Gastrocnemius medialis (tissue), 4 donors: ENCODE measurements around the gene ADAMTS8. TPM values are rescaled to one million over a fixed set of nuclear protein-coding genes. Genes with fewer than 3 reads are reported as not detected.
A peak's percentile ranks its signal among the peaks of the same experiment; 100 is the strongest.
"Not testable (repeated sequence)": the region's sequence is repeated elsewhere in the genome, so short reads cannot be mapped to it uniquely, and the experiment has no call there.

ENCODE experiments used
- ATAC-seq, 2 donors: fragments of 150-250 bp; one replicate each; pipeline ENCODE4 v1.9.1; 2016
- DNase-seq, 2 donors: peaks; one replicate each; pipeline ENCODE4 v3.0.0-alpha.2; 2019
- H3K27ac ChIP-seq, 4 donors: fragments of 200-600 bp; sonication (generic); 1 replicate in 1 of 4; 2 replicates in 3 of 4; pipeline ENCODE4 v1.5.1; 2016 to 2018; ENCODE audit warnings: mild to moderate bottlenecking in 2 of 4, moderate library complexity in 1 of 4
- H3K27me3 ChIP-seq, 3 donors: fragments of 200-600 bp; sonication (generic) in 2 of 3; 1 replicate in 1 of 3; 2 replicates in 2 of 3; pipeline versions ENCODE4 v1.5.1 to v1.6.0; 2016 to 2019; ENCODE audit warnings: mild to moderate bottlenecking in 1 of 3, moderate library complexity in 1 of 3
- H3K36me3 ChIP-seq, 2 donors: fragments of 200-600 bp; sonication (generic) in 1 of 2; one replicate each; pipeline ENCODE4 v1.5.1; 2017 to 2018
- H3K4me1 ChIP-seq, 2 donors: fragments of 200-600 bp; sonication (generic) in 1 of 2; one replicate each; pipeline ENCODE4 v1.5.1; 2016 to 2017; ENCODE audit warnings: mild to moderate bottlenecking in 2 of 2
- H3K4me3 ChIP-seq, 4 donors: fragments of 200-600 bp; sonication (generic) in 3 of 4; 1 replicate in 1 of 4; 2 replicates in 3 of 4; pipeline ENCODE4 v1.5.1; 2016 to 2019; ENCODE audit warnings: mild to moderate bottlenecking in 2 of 4
- H3K9me3 ChIP-seq, 3 donors: fragments of 200-600 bp; sonication (generic) in 2 of 3; 1 replicate in 1 of 3; 2 replicates in 2 of 3; pipeline ENCODE4 v1.5.1; 2016 to 2019
- CTCF ChIP-seq, 5 experiments: fragments of 450-650 bp in 3 of 5; fragments of 200-600 bp in 2 of 5; sonication (generic) in 2 of 5; IDR thresholded peaks in 4 of 5; conservative IDR thresholded peaks in 1 of 5; 1 replicate in 4 of 5; 2 replicates in 1 of 5; pipeline ENCODE4 v1.5.1; 2016 to 2019; ENCODE audit warnings: antibody characterized with exemption in 5 of 5, mild to moderate bottlenecking in 3 of 5, moderate library complexity in 3 of 5
- POLR2A ChIP-seq, 2 donors: fragments of 450-650 bp; IDR thresholded peaks; one replicate each; pipeline ENCODE4 v1.6.1; 2017; ENCODE audit warnings: antibody characterized with exemption in 2 of 2, mild to moderate bottlenecking in 2 of 2, moderate library complexity in 2 of 2
- in situ Hi-C, 4 donors: fragments of 200-750 bp; cut with MboI; loops; one replicate each; pipeline versions ENCODE4 v1.15.0 to v1.8.0; 2017; ENCODE audit warnings: low sequenced_read_pairs in 4 of 4
- intact Hi-C: fragments of 100-400 bp; cut with DNase I; formaldehyde crosslinking; loops from one replicate; pipeline ENCODE4 v1.15.1; 2023; ENCODE audit warnings: low total_unique reads
- total RNA-seq, 4 donors: library from RNA; depleted of rRNA; stranded (reverse); fragments of >200 nt; gene quantifications; one replicate each; pipeline versions ENCODE4 v1.1.0 to v1.2.3, GENCODE V29; 2016

ADAMTS8 gene
- total RNA-seq, 4 donors from 2014 or later: 0.26 to 0.46 (median 0.29) TPM; not detected in 1

GRCh38 chr11:130442737-130443136 lies 14.3 kb upstream of the ADAMTS8 start:
- Histone ChIP-seq H3K9me3 (no peaks in the 10 kb centered on the region), H3K36me3 (no peaks in the 10 kb centered on the region), H3K27me3 (no peaks in the 10 kb centered on the region), H3K4me1 (no peaks in the 10 kb centered on the region), H3K4me3 (no peak overlapping the region), H3K27ac (peak overlapping the region in 3 of 4 donors; percentile 11 to 43 (median 14))
- DNase-seq (peak in 1 of 2 donors; percentile 18), ATAC-seq (peak; percentile 56 to 87)
- TF ChIP-seq POLR2A (IDR thresholded peaks at IDR 0.05) (no peak), CTCF (IDR thresholded peaks at IDR 0.05 in 4 of 5, conservative IDR thresholded peaks at IDR 0.05 in 1 of 5) (no peak)
- in situ Hi-C loops (loop anchor here in 2 of 4 donors (10.0 to 25.0 kb wide), 2 partner anchors 220 to 232 kb away; no protein-coding TSS in a partner anchor), intact Hi-C loops (loop anchor here (1.0 kb wide), 1 partner anchor 39 kb away; no protein-coding TSS in a partner anchor)

- H3K27me3 ChIP-seq: no peaks in the 10 kb centered on the region
- no peak overlapping the region for H3K27ac ChIP-seq
- no peaks in the 10 kb centered on the region for H3K9me3 ChIP-seq
- no peak overlapping the region for H3K4me3 ChIP-seq
- in situ Hi-C loops: loop anchor here in 2 of 4 donors (10.0 to 25.0 kb wide), 2 partner anchors 221 to 233 kb away; no protein-coding TSS in a partner anchor
- intact Hi-C loops: loop anchor here (1.0 kb wide), 1 partner anchor 38 kb away; no protein-coding TSS in a partner anchor
- TF ChIP-seq POLR2A (IDR thresholded peaks at IDR 0.05) (no peak), CTCF (IDR thresholded peaks at IDR 0.05 in 4 of 5, conservative IDR thresholded peaks at IDR 0.05 in 1 of 5) (no peak)
- no peaks in the 10 kb centered on the region for H3K36me3 ChIP-seq
- no peaks in the 10 kb centered on the region for H3K4me1 ChIP-seq
- DNase-seq (no peak), ATAC-seq (no peak)
Measured at GRCh38 chr11:130441719-130442118, 13.3 kb upstream of the ADAMTS8 start.

- H3K4me3 ChIP-seq: no peak overlapping the region
- H3K27me3 ChIP-seq: no peaks in the 10 kb centered on the region
- DNase-seq (no peak), ATAC-seq (no peak)
- H3K27ac ChIP-seq: no peak overlapping the region
- no peaks in the 10 kb centered on the region for H3K36me3 ChIP-seq
- TF ChIP-seq POLR2A (IDR thresholded peaks at IDR 0.05): no peak
- TF ChIP-seq CTCF (IDR thresholded peaks at IDR 0.05 in 4 of 5, conservative IDR thresholded peaks at IDR 0.05 in 1 of 5): no peak
- intact Hi-C loops: loop anchor here (5.0 kb wide), 2 partner anchors 232 to 277 kb away; no protein-coding TSS in a partner anchor
- H3K4me1 ChIP-seq: peaks cover 3 to 10% of the 10 kb centered on the region in 2 donors
- H3K9me3 ChIP-seq: no peaks in the 10 kb centered on the region
- in situ Hi-C loops: loop anchor here (5.0 to 25.0 kb wide), 5 partner anchors 222 to 455 kb away; no protein-coding TSS in a partner anchor
Measured at GRCh38 chr11:130439876-130440275, 11.5 kb upstream of the ADAMTS8 start.

- intact Hi-C loops: loop anchor here (5.0 kb wide), 2 partner anchors 233 to 278 kb away; no protein-coding TSS in a partner anchor
- DNase-seq (no peak), ATAC-seq (no peak)
- TF ChIP-seq POLR2A (IDR thresholded peaks at IDR 0.05) (no peak), CTCF (IDR thresholded peaks at IDR 0.05 in 4 of 5, conservative IDR thresholded peaks at IDR 0.05 in 1 of 5) (no peak)
- H3K27me3 ChIP-seq: no peaks in the 10 kb centered on the region
- H3K4me1 ChIP-seq: peaks cover 3 to 11% of the 10 kb centered on the region in 2 donors
- H3K4me3 ChIP-seq: no peak overlapping the region
- no peaks in the 10 kb centered on the region for H3K36me3 ChIP-seq
- in situ Hi-C loops: loop anchor here (5.0 to 25.0 kb wide), 5 partner anchors 223 to 456 kb away; no protein-coding TSS in a partner anchor
- H3K27ac ChIP-seq: no peak overlapping the region
- H3K9me3 ChIP-seq: no peaks in the 10 kb centered on the region
Measured at GRCh38 chr11:130439160-130439519, 10.7 kb upstream of the ADAMTS8 start.

GRCh38 chr11:130438401-130439159 lies 10.2 kb upstream of the ADAMTS8 start:
- in situ Hi-C loops (loop anchor here (5.0 to 25.0 kb wide), 5 partner anchors 224 to 456 kb away; no protein-coding TSS in a partner anchor), intact Hi-C loops (loop anchor here (5.0 kb wide), 2 partner anchors 234 to 279 kb away; no protein-coding TSS in a partner anchor)

More at GRCh38 chr11:130438401-130439159, 10.2 kb upstream of the ADAMTS8 start:
- H3K36me3 ChIP-seq, H3K4me3 ChIP-seq, DNase-seq, H3K27me3 ChIP-seq, H3K9me3 ChIP-seq, H3K27ac ChIP-seq, ATAC-seq: not testable (repeated sequence)
- peaks cover 3 to 11% of the 10 kb centered on the region in 2 donors for H3K4me1 ChIP-seq
